Heart left ventricle (tissue), 13 donors: ENCODE data around the gene ZNF576.

Experiments used
- POLR2A ChIP-seq, 2 donors: fragments of 450-650 bp; IDR thresholded peaks; one replicate each; pipeline ENCODE4 v1.6.1; 2017; ENCODE audit warnings: antibody characterized with exemption in 2 of 2, mild to moderate bottlenecking in 2 of 2, moderate library complexity in 2 of 2
- TF ChIP-seq, protein P1 (sequence below), 12 donors: fragments of 200-600 bp; sonication (generic) in 4 of 12; IDR thresholded peaks; one replicate each; pipeline versions ENCODE4 v1.5.0 to v1.8.0; 2018 to 2022; ENCODE audit warnings: antibody characterized with exemption in 12 of 12, mild to moderate bottlenecking in 5 of 12
- donor health status: ischemic (EF 13 %, LVEDD 7.1; RV severe dilation, severe dysfunction).
- donor health status: DM: no; HTN: yes; CAD: no.
- donor health status: DM: no; HTN: no; CAD: no.
- donor health status: ischemic (EF 25% LVEDD 6.9; RV normal size, moderate dysfunction).
- donor health status: ischemic (EF 25% LVEDD 5.7; RV mildly dilated, moderate dysfunction).
- donor health status: ischemic (EF 35%, LVEDD 5.7; RV mildly dilated, moderate dysfunction).
- donor health status: nonischemic (EF 11% LVEDD 7.7; RV severe dilation, severe dysfunction).
- donor health status: DM: yes; HTN: yes; CAD: no.
- donor health status: PGD.
- donor health status: ischemic (EF 29% LVEDD 5.4; RV normal size, mild dysfunction).
- donor health status: nonischemic (EF 23%, LVEDD 6.1; RV moderate dilation, normal function).

DNA sequence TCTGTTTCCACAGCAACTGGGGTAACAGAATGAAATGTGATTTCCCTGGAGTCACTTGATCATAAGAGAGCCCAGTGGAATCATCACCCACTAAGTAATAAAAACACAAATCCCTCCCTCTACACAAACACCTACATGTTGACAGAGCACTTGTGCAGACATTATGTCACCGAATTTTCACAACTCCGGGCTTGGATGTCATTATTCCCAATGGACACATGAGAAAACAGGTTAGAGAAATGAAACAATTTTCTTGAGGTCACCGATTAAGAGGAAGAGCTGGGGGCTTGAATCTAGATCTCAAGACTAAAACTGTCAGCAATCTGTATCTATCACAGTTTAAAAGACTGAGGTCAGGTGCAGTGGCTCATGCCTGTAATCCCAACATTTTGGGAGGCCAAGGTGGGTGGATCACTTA, 24.2 kb upstream of the ZNF576 start:
- TF ChIP-seq, protein P1, sequence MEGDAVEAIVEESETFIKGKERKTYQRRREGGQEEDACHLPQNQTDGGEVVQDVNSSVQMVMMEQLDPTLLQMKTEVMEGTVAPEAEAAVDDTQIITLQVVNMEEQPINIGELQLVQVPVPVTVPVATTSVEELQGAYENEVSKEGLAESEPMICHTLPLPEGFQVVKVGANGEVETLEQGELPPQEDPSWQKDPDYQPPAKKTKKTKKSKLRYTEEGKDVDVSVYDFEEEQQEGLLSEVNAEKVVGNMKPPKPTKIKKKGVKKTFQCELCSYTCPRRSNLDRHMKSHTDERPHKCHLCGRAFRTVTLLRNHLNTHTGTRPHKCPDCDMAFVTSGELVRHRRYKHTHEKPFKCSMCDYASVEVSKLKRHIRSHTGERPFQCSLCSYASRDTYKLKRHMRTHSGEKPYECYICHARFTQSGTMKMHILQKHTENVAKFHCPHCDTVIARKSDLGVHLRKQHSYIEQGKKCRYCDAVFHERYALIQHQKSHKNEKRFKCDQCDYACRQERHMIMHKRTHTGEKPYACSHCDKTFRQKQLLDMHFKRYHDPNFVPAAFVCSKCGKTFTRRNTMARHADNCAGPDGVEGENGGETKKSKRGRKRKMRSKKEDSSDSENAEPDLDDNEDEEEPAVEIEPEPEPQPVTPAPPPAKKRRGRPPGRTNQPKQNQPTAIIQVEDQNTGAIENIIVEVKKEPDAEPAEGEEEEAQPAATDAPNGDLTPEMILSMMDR (IDR thresholded peaks at IDR 0.05), result no peak
- no peak for TF ChIP-seq POLR2A (IDR thresholded peaks at IDR 0.05)
